K562 (cell line): ENCODE measurements around the gene GSTA4. TPM values are rescaled to one million over a fixed set of nuclear protein-coding genes. Genes with fewer than 3 reads are reported as not detected.

Source experiments
- ATAC-seq: fragments of 200-7000 bp; cut with Tn5 transposase; 3 replicates; pipeline ENCODE4 v1.9.1; 2020; ENCODE audit warnings: moderate library complexity
- BruUV-seq: library from RNA; stranded (reverse); fragments of 400-500 nt; replicated peaks from 2 replicates; lab custom pipeline; 2021; lab: Mats Ljungman, UMichigan
- CTCF ChIA-PET: fragments of 300-600 bp; formaldehyde crosslinking; extraction: SDS; loops from one replicate; lab custom pipeline; 2021; ENCODE audit warnings: low intra/inter-chr PET ratio; lab: Yijun Ruan, JAX
- POLR2A ChIA-PET: fragments of 300-600, 350-650 bp; sonication (Branson Sonifier 250); formaldehyde crosslinking; extraction: SDS; loops from one replicate; lab custom pipeline; 2021; ENCODE audit warnings: antibody characterized with exemption, inconsistent platforms; lab: Yijun Ruan, JAX
- DNase-seq, 4 experiments: peaks; one replicate each; pipeline versions ENCODE4 v3.0.0 to v3.0.0-alpha.2; 2011 to 2018; ENCODE audit warnings: low spot score in 3 of 4, mixed read lengths in 3 of 4; ENCODE audit errors: extremely low read depth in 1 of 4
- FAIRE-seq: peaks from 2 replicates; lab custom pipeline; 2011; peaks lifted over from hg19 to GRCh38; lab: Jason Lieb, UNC
- H2AFZ ChIP-seq: 2 replicates; pipeline ENCODE4 v1.6.0; 2011; ENCODE audit warnings: low read depth, low read length, control low read depth, inconsistent platforms
- H3K27ac ChIP-seq: fragments of 200-600 bp; 3 replicates; pipeline ENCODE4 v1.8.0; 2011; ENCODE audit warnings: low read depth, mild to moderate bottlenecking, control low read depth, inconsistent platforms, low read length, moderate library complexity, mixed read lengths; ENCODE audit errors: extremely low read depth
- H3K27me3 ChIP-seq, 2 experiments: fragments of 300-600 bp in 1 of 2; 2 replicates in 1 of 2; 3 replicates in 1 of 2; pipeline versions ENCODE4 v1.6.0 to v1.8.0; 2011; ENCODE audit warnings: inconsistent platforms in 2 of 2, low read length in 2 of 2, mild to moderate bottlenecking in 1 of 2, mixed read lengths in 1 of 2, moderate library complexity in 1 of 2; ENCODE audit not compliant: control insufficient read depth in 2 of 2, insufficient read depth in 2 of 2
- H3K36me3 ChIP-seq: fragments of 300-600 bp; 3 replicates; pipeline ENCODE4 v1.8.0; 2011; ENCODE audit warnings: mild to moderate bottlenecking, low read length, inconsistent platforms; ENCODE audit not compliant: control insufficient read depth, insufficient read depth
- H3K4me1 ChIP-seq, 2 experiments: fragments of 200-600 bp in 1 of 2; replicated peaks in 1 of 2; 2 replicates in 1 of 2; 3 replicates in 1 of 2; pipeline versions ENCODE4 v1.5.1 to v1.8.0; 2011; ENCODE audit warnings: inconsistent platforms in 2 of 2, low read length in 2 of 2, mild to moderate bottlenecking in 1 of 2, mixed read lengths in 1 of 2, moderate library complexity in 1 of 2; ENCODE audit not compliant: control insufficient read depth in 2 of 2, insufficient read depth in 2 of 2
- H3K4me2 ChIP-seq: 2 replicates; pipeline ENCODE4 v1.6.1; 2011; ENCODE audit warnings: low read length, control low read depth, inconsistent platforms, mixed read lengths; ENCODE audit not compliant: insufficient read depth
- H3K4me3 ChIP-seq: fragments of 200-600 bp; sonication (generic), shearing (Covaris generic); 2 replicates; pipeline ENCODE4 v1.5.1; 2016; ENCODE audit warnings: control low read depth, inconsistent platforms
- H3K79me2 ChIP-seq: fragments of 200-600 bp; 3 replicates; pipeline ENCODE4 v1.8.0; 2011; ENCODE audit warnings: low read length, inconsistent platforms; ENCODE audit not compliant: control insufficient read depth, insufficient read depth
- H3K9ac ChIP-seq, 2 experiments: 2 replicates each; pipeline versions ENCODE4 v1.6.0 to v1.6.1; 2011; ENCODE audit warnings: low read depth in 2 of 2, low read length in 2 of 2, control low read depth in 1 of 2, inconsistent platforms in 1 of 2, mild to moderate bottlenecking in 1 of 2, mixed read lengths in 1 of 2; ENCODE audit not compliant: insufficient read depth in 1 of 2
- H3K9me1 ChIP-seq: one replicate; pipeline ENCODE4 v1.6.0; 2011; ENCODE audit warnings: inconsistent platforms, mild to moderate bottlenecking, low read length, moderate library complexity; ENCODE audit not compliant: control insufficient read depth, insufficient read depth
- H3K9me3 ChIP-seq: replicated peaks from 2 replicates; pipeline ENCODE4 v1.5.1; 2011; ENCODE audit warnings: low read depth, low read length, inconsistent platforms; ENCODE audit not compliant: control insufficient read depth, insufficient read depth
- H4K20me1 ChIP-seq: replicated peaks from 2 replicates; pipeline ENCODE4 v1.6.1; 2011; ENCODE audit warnings: low read length, inconsistent platforms, mixed read lengths; ENCODE audit not compliant: control insufficient read depth, insufficient read depth
- CCAR2 ChIP-seq: fragments of 200-400 bp; formaldehyde crosslinking; IDR thresholded peaks from 2 replicates; pipeline ENCODE4 v1.6.1; 2017; ENCODE audit warnings: mild to moderate bottlenecking, low read depth, low read length
- CHD4 ChIP-seq: fragments of 200-600 bp; sonication (generic); IDR thresholded peaks from 3 replicates; pipeline ENCODE4 v1.6.1; 2012; ENCODE audit warnings: low read depth, mild to moderate bottlenecking, mixed read lengths, low read length, inconsistent platforms; ENCODE audit not compliant: insufficient read depth, insufficient replicate concordance, poor library complexity, severe bottlenecking
- DDX20 ChIP-seq: fragments of 450-650 bp; IDR thresholded peaks from 2 replicates; pipeline ENCODE4 v1.6.1; 2016; ENCODE audit warnings: missing genetic modification characterization, low read depth, mild to moderate bottlenecking, missing compliant biosample characterization, moderate library complexity
- HNRNPH1 ChIP-seq: fragments of 200-400 bp; formaldehyde crosslinking; optimal IDR thresholded peaks from 2 replicates; pipeline ENCODE3; 2017; ENCODE audit warnings: low read depth, mild to moderate bottlenecking, low read length, moderate library complexity
- NCOA2 ChIP-seq, 2 experiments: fragments of 450-650 bp; IDR thresholded peaks; 2 replicates each; pipeline ENCODE4 v1.6.1; 2018; ENCODE audit warnings: mild to moderate bottlenecking in 2 of 2, moderate library complexity in 1 of 2; ENCODE audit not compliant: partially characterized antibody in 2 of 2
- SRSF3 ChIP-seq: fragments of 200-400 bp; formaldehyde crosslinking; IDR thresholded peaks from 2 replicates; pipeline ENCODE4 v1.6.1; 2016; ENCODE audit warnings: mild to moderate bottlenecking, low read length, moderate library complexity; ENCODE audit not compliant: insufficient read depth
- XRCC5 ChIP-seq: fragments of 200-400 bp; formaldehyde crosslinking; IDR thresholded peaks from 2 replicates; pipeline ENCODE4 v1.6.1; 2017; ENCODE audit warnings: low read depth, mild to moderate bottlenecking, low read length
- ZBTB5 ChIP-seq: fragments of 450-650 bp; IDR thresholded peaks from 2 replicates; pipeline ENCODE4 v1.6.1; 2017; ENCODE audit warnings: antibody characterized with exemption
- ZNF76 ChIP-seq: fragments of 250-450 bp; sonication (Bioruptor Pico); IDR thresholded peaks from 2 replicates; pipeline ENCODE4 v1.4.0; 2020; ENCODE audit warnings: mild to moderate bottlenecking, moderate library complexity, borderline replicate concordance
- WGBS: fragments of 100-300 bp; shearing (Covaris generic); methylation state at CpG from one replicate; pipeline ENCODE4 v1.1.6; 2016; ENCODE audit warnings: low coverage, mixed read lengths; ENCODE audit not compliant: insufficient coverage; ENCODE audit errors: missing lambda C conversion rate; 5-methylcytosine and 5-hydroxymethylcytosine counted together
- in situ Hi-C: fragments of 300-500 bp; cut with MboI; formaldehyde crosslinking; loops from 4 replicates; pipeline ENCODE4 v1.15.0; 2018; ENCODE audit warnings: inconsistent platforms, mixed read lengths
- intact Hi-C: fragments of 100-400 bp; cut with micrococcal nuclease; formaldehyde crosslinking; loops from 2 replicates; pipeline ENCODE4 v1.14.2; 2022
- polyA plus RNA-seq, 8 experiments: library from polyadenylated mRNA; depleted of rRNA in 4 of 8; stranded (reverse) in 5 of 8; unstranded in 3 of 8; fragments of >200 nt; fragmentation: Nextera tagmentation in 2 of 8; fragmentation: Illumina TruSeq in 1 of 8; extraction: Ambion mirVana in 2 of 8; extraction: Trizol in 1 of 8; gene quantifications; 2 replicates each; pipeline versions ENCODE4 v1.2.1 to v1.2.3, GENCODE V29; 2011 to 2014; ENCODE audit warnings: inconsistent platforms in 1 of 8, missing spikeins in 1 of 8
- total RNA-seq, 7 experiments: library from RNA; depleted of rRNA in 6 of 7; stranded (reverse); fragments of >200 nt in 6 of 7; fragmentation: Illumina TruSeq in 2 of 7; extraction: Trizol in 2 of 7; gene quantifications; 2 replicates each; pipeline versions ENCODE4 v1.2.1 to v1.2.3, GENCODE V29; 2011 to 2021; ENCODE audit warnings: low replicate concordance in 1 of 7

Gene GSTA4
- total and polyA plus RNA-seq, 9 of the 15 experiments (the other 6 are each of a cell fraction or from before 2014, with no cell fraction given), result 0.89 to 4.0 (median 2.0) TPM

GRCh38 chr6:52983159-52983848 is 11.8 kb downstream of the GSTA4 start:
- ATAC-seq, result no peak
- Histone ChIP-seq H3K9me3 (no peaks in the 10 kb centered on the region), H3K4me1 (no peaks in the 10 kb centered on the region; a peak in 2 of 5 replicates), H3K9ac (no peak overlapping the region), H3K4me3 (no peak overlapping the region), H3K4me2 (no peak overlapping the region), H3K27me3 (no peaks in the 10 kb centered on the region), H2AFZ (no peak overlapping the region), H3K36me3 (no peaks in the 10 kb centered on the region), H3K79me2 (no peaks in the 10 kb centered on the region), H4K20me1 (no peaks in the 10 kb centered on the region), H3K27ac (no peak overlapping the region), H3K9me1 (no peaks in the 10 kb centered on the region)
- in situ Hi-C loops, result no loop called here
- BruUV-seq, result no TSS peak
- no peak for TF ChIP-seq XRCC5
- no peak for TF ChIP-seq DDX20 (tag)
- TF ChIP-seq CCAR2, result no peak
- TF ChIP-seq ZNF76 (CRISPR knock-in tag), result no peak
- no peak for TF ChIP-seq ZBTB5
- TF ChIP-seq NCOA2 (IDR thresholded peaks at IDR 0.05; ENCODE audit: partially characterized antibody in 2 of 2), result no peak
- no peak for TF ChIP-seq HNRNPH1
- no peak for TF ChIP-seq SRSF3
- TF ChIP-seq CHD4, result no peak
- peak; percentile 44 for FAIRE-seq
- intact Hi-C loops, result no loop called here
- ChIA-PET CTCF (no interaction called here), POLR2A (interaction anchor here (0.7 kb wide), 1 partner anchor 11 kb away, joined by 3 read pairs; no protein-coding TSS in a partner anchor)
- DNase-seq, result no peak
- WGBS, result 30% methylated on average over 5 of the region's 5 CpGs
